IgD-negative memory B cell (primary cell): ENCODE measurements around the gene DLGAP1. TPM values are rescaled to one million over a fixed set of nuclear protein-coding genes. Genes with fewer than 3 reads are reported as not detected.
A peak's percentile ranks its signal among the peaks of the same experiment; 100 is the strongest.
"Not testable (repeated sequence)": the region's sequence is repeated elsewhere in the genome, so short reads cannot be mapped to it uniquely, and the experiment has no call there.

ENCODE experiments used
- H3K27ac Mint-ChIP-seq, 3 donors: one replicate each; pipeline ENCODE4 v1.8.0; 2020 to 2022; ENCODE audit warnings: mild to moderate bottlenecking in 3 of 3, mixed read lengths in 3 of 3, moderate library complexity in 1 of 3
- H3K27me3 Mint-ChIP-seq: one replicate; pipeline ENCODE4 v1.8.0; 2021; ENCODE audit warnings: mixed read lengths
- H3K36me3 Mint-ChIP-seq: one replicate; pipeline ENCODE4 v1.8.0; 2020; ENCODE audit warnings: mild to moderate bottlenecking, mixed read lengths
- H3K4me1 Mint-ChIP-seq, 3 donors: one replicate each; pipeline ENCODE4 v1.8.0; 2020 to 2022; ENCODE audit warnings: mixed read lengths in 3 of 3, mild to moderate bottlenecking in 1 of 3
- H3K4me3 Mint-ChIP-seq, 4 donors: one replicate each; pipeline ENCODE4 v1.8.0; 2020 to 2022; ENCODE audit warnings: mild to moderate bottlenecking in 4 of 4, mixed read lengths in 4 of 4, moderate library complexity in 3 of 4
- H3K9me3 Mint-ChIP-seq, 3 donors: one replicate each; pipeline ENCODE4 v1.8.0; 2020 to 2021; ENCODE audit warnings: mixed read lengths in 3 of 3, mild to moderate bottlenecking in 1 of 3
- polyA plus RNA-seq: library from polyadenylated mRNA; unstranded; fragments of 300-500 nt; fragmentation: Illumina TruSeq; gene quantifications from one replicate; pipeline ENCODE4 v1.2.3, GENCODE V29; 2021

DLGAP1 gene
- polyA plus RNA-seq, 1 donor from 2014 or later, result not detected

DNA sequence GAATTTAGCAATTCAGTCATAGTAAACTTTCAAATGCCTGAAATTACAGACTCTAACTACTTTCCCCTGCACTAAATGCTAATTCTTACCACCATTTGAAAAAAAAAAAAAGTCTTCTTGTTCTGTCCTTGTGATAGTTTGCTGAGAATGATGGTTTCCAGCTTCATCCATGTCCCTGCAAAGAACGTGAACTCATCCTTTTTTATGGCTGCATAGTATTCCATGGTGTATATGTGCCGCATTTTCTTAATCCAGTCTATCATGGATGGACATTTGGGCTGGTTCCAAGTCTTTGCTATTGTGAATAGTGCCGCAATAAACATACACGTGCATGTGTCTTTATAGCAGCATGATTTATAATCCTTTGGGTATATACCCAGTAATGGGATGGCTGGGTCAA lies 420.3 kb downstream of the DLGAP1 start:
- not testable (repeated sequence) for H3K36me3 Mint-ChIP-seq, H3K9me3 Mint-ChIP-seq, H3K4me3 Mint-ChIP-seq, H3K4me1 Mint-ChIP-seq, H3K27me3 Mint-ChIP-seq, H3K27ac Mint-ChIP-seq

- Mint-ChIP-seq H3K27ac (no peak overlapping the region), H3K4me3 (no peak overlapping the region), H3K36me3 (no peaks in the 10 kb centered on the region), H3K27me3 (no peaks in the 10 kb centered on the region), H3K9me3 (peaks cover 1 to 13% (median 4%) of the 10 kb centered on the region in 3 donors), H3K4me1 (no peaks in the 10 kb centered on the region)
Observed at GRCh38 chr18:4026542-4026941, 428.6 kb downstream of the DLGAP1 start.

GRCh38 chr18:4024702-4025101 lies 430.4 kb downstream of the DLGAP1 start:
- no peaks in the 10 kb centered on the region for H3K36me3 Mint-ChIP-seq
- H3K4me1 Mint-ChIP-seq, result no peaks in the 10 kb centered on the region
- no peaks in the 10 kb centered on the region for H3K27me3 Mint-ChIP-seq
- no peak overlapping the region for H3K4me3 Mint-ChIP-seq
- H3K9me3 Mint-ChIP-seq, result peaks cover 0 to 13% (median 4%) of the 10 kb centered on the region in 3 donors
- H3K27ac Mint-ChIP-seq, result no peak overlapping the region

GRCh38 chr18:4022749-4023148 lies 432.4 kb downstream of the DLGAP1 start:
- H3K4me3 Mint-ChIP-seq, H3K27me3 Mint-ChIP-seq, H3K4me1 Mint-ChIP-seq, H3K27ac Mint-ChIP-seq, H3K36me3 Mint-ChIP-seq: not testable (repeated sequence)
- peaks cover 0 to 11% (median 9%) of the 10 kb centered on the region in 3 donors for H3K9me3 Mint-ChIP-seq

GRCh38 chr18:4020026-4020425 lies 435.1 kb downstream of the DLGAP1 start:
- peaks cover 0 to 1% (median 0%) of the 10 kb centered on the region in 3 donors for H3K4me1 Mint-ChIP-seq
- H3K36me3 Mint-ChIP-seq, result no peaks in the 10 kb centered on the region
- no peak overlapping the region for H3K27ac Mint-ChIP-seq
- H3K4me3 Mint-ChIP-seq, result no peak overlapping the region
- H3K9me3 Mint-ChIP-seq, result peaks cover 0 to 9% (median 8%) of the 10 kb centered on the region in 3 donors
- no peaks in the 10 kb centered on the region for H3K27me3 Mint-ChIP-seq

GRCh38 chr18:4017480-4017879 lies 437.6 kb downstream of the DLGAP1 start:
- H3K36me3 Mint-ChIP-seq, result no peaks in the 10 kb centered on the region
- H3K4me3 Mint-ChIP-seq, result peak overlapping the region in 1 of 4 donors; percentile 27
- peaks cover 0 to 1% (median 0%) of the 10 kb centered on the region in 3 donors for H3K4me1 Mint-ChIP-seq
- no peak overlapping the region for H3K27ac Mint-ChIP-seq
- H3K9me3 Mint-ChIP-seq, result peaks cover 0 to 8% (median 5%) of the 10 kb centered on the region in 3 donors
- H3K27me3 Mint-ChIP-seq, result no peaks in the 10 kb centered on the region

- Mint-ChIP-seq H3K4me3 (no peak overlapping the region), H3K9me3 (peaks cover 0 to 5% (median 4%) of the 10 kb centered on the region in 3 donors), H3K36me3 (no peaks in the 10 kb centered on the region), H3K27me3 (no peaks in the 10 kb centered on the region), H3K27ac (no peak overlapping the region), H3K4me1 (peaks cover 0 to 1% (median 0%) of the 10 kb centered on the region in 3 donors)
Observed at GRCh38 chr18:4016391-4017049, 438.6 kb downstream of the DLGAP1 start.

GRCh38 chr18:4007846-4008245 lies 447.3 kb downstream of the DLGAP1 start:
- peaks cover 0 to 6% (median 4%) of the 10 kb centered on the region in 3 donors for H3K9me3 Mint-ChIP-seq
- H3K36me3 Mint-ChIP-seq, result no peaks in the 10 kb centered on the region
- peaks cover 0 to 2% (median 0%) of the 10 kb centered on the region in 3 donors for H3K4me1 Mint-ChIP-seq
- peaks cover 10% of the 10 kb centered on the region for H3K27me3 Mint-ChIP-seq
- no peak overlapping the region for H3K27ac Mint-ChIP-seq
- H3K4me3 Mint-ChIP-seq, result no peak overlapping the region

DNA sequence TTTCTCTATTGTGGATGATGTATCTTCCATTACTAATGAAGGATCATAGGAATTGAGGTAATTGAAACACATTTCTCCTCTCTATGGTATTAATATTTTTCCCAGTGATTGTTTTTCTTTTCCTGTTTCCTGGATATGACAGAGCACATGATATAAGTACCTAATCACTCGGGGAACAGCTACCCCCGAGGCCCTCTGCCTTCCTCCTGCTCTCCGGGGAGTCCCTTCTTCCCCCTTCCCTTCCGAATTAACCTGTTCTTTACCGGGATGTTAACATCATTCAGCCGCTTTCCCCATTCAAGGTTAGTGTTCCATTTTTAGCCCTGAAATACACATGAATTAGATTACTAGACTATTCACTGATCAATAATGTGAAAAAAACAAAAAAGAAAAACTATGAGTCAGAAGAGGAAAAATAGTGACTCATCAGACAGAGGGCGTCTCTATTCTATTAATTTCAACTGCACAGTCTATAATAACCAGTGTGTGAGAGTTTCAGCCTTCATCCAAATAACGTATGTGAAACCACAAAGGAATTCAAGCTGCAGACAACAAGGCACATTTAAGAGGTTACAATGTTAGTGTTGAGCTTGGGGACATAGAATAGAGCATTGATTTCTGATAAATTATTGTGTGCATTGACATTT lies 450.8 kb downstream of the DLGAP1 start:
- Mint-ChIP-seq H3K27ac (peak overlapping the region in 1 of 3 donors; percentile 15), H3K9me3 (peaks cover 0 to 3% (median 2%) of the 10 kb centered on the region in 3 donors), H3K27me3 (peaks cover 13% of the 10 kb centered on the region), H3K36me3 (no peaks in the 10 kb centered on the region), H3K4me3 (no peak overlapping the region), H3K4me1 (peaks cover 0 to 2% (median 0%) of the 10 kb centered on the region in 3 donors)

GRCh38 chr18:3998698-3999333 lies 456.3 kb downstream of the DLGAP1 start:
- Mint-ChIP-seq H3K9me3 (peaks cover 0 to 2% (median 0%) of the 10 kb centered on the region in 3 donors), H3K27me3 (peaks cover 3% of the 10 kb centered on the region), H3K36me3 (no peaks in the 10 kb centered on the region), H3K27ac (no peak overlapping the region), H3K4me1 (no peaks in the 10 kb centered on the region), H3K4me3 (no peak overlapping the region)

GRCh38 chr18:3995476-3996102 lies 459.5 kb downstream of the DLGAP1 start:
- Mint-ChIP-seq H3K36me3 (no peaks in the 10 kb centered on the region), H3K4me1 (no peaks in the 10 kb centered on the region)

DNA sequence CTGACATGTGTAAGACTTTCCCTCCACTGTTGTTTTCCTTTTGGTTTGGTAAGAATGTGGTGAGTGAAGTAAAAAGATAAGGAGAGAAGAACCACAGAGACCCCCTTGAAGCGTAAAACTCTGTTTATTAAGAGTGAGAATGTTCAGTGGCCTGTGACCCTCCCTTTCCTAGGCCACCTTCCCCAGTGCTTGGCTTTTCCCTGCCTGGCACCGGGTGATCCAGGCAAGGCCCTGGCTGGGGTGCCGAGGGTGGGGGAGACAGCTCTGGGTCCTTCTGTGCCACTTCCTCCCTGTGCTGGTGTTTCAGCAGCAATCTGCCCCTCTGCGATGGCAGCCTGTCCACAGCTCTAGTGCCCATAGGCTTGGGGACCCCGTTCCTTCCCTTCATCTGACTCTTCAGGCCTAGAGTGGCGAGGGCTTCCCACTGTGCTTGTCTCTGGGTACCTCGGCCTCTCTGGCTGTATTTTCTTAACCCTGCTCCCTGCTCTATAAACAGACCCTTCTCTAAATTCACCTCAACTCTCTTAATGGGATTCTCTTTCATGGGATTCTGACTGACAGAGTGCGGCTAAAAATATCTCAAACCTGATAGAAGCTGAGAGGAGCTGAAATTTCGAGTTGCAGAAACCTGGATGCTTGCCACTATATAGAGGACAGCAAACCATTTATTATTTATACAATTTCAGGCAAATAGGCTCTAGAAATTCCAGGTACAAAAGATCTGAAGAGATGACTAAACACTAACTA lies 461.0 kb downstream of the DLGAP1 start:
- H3K4me3 Mint-ChIP-seq, result no peak overlapping the region
- no peaks in the 10 kb centered on the region for H3K27me3 Mint-ChIP-seq
- peaks cover 0 to 2% (median 0%) of the 10 kb centered on the region in 3 donors for H3K9me3 Mint-ChIP-seq
- H3K27ac Mint-ChIP-seq, result no peak overlapping the region
- H3K4me1 Mint-ChIP-seq, result no peaks in the 10 kb centered on the region
- H3K36me3 Mint-ChIP-seq, result no peaks in the 10 kb centered on the region

More at GRCh38 chr18:3995476-3996102, 459.5 kb downstream of the DLGAP1 start:
- no peak overlapping the region for H3K27ac Mint-ChIP-seq
- no peak overlapping the region for H3K4me3 Mint-ChIP-seq
- no peaks in the 10 kb centered on the region for H3K9me3 Mint-ChIP-seq
- no peaks in the 10 kb centered on the region for H3K27me3 Mint-ChIP-seq

DNA sequence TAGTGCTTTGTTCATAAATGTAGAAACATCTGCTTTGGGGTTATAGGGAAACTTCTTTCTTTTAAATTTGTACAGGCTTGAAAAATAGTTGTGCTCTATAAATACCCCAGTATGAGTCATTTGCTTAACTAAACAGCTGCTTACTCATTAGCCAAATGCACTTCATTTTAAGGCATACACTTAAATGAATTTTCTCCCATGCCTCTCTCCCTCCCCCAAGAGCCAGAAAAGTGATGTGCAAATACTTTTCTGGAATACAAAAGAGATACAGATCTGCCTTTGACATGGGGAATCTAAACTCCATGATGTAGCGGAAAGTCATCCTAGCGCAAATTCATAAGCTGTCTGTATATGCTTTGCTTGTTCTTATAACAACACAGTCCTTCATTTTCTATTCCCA lies 469.4 kb downstream of the DLGAP1 start:
- peaks cover 4 to 11% (median 6%) of the 10 kb centered on the region in 3 donors for H3K4me1 Mint-ChIP-seq
- H3K27ac Mint-ChIP-seq, result no peak overlapping the region
- H3K36me3 Mint-ChIP-seq, result peaks cover 4% of the 10 kb centered on the region
- peaks cover 0 to 3% (median 0%) of the 10 kb centered on the region in 3 donors for H3K9me3 Mint-ChIP-seq
- H3K4me3 Mint-ChIP-seq, result no peak overlapping the region
- H3K27me3 Mint-ChIP-seq, result peaks cover 1% of the 10 kb centered on the region

DNA sequence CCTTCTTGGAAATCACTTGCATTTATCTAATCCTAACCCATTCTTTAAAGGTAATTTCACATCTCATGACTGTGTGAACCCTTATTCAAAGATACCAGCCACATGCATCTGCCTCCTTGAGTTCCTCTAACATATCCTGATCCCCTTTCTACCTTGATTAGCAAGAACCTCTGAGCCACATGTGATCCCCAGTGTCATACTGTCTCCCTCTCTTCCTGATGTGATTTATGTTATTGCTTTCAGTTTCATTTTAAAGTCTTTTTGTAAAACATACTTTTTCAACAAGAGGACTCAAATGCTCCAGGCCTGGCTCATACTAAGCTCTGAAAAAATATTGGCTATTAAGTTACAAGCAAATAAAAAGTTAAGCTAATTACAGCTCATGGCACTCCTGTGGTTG lies 470.1 kb downstream of the DLGAP1 start:
- Mint-ChIP-seq H3K4me3 (no peak overlapping the region), H3K27me3 (peaks cover 1% of the 10 kb centered on the region), H3K9me3 (peaks cover 0 to 5% (median 0%) of the 10 kb centered on the region in 3 donors), H3K36me3 (peaks cover 4% of the 10 kb centered on the region), H3K4me1 (peaks cover 4 to 11% (median 6%) of the 10 kb centered on the region in 3 donors), H3K27ac (no peak overlapping the region)
